ENCODE measurements around the gene BEX3.
A peak's percentile ranks its signal among the peaks of the same experiment; 100 is the strongest.
"Not testable (repeated sequence)": the region's sequence is repeated elsewhere in the genome, so short reads cannot be mapped to it uniquely, and the experiment has no call there.

The BEX3 gene

GRCh38 chrX:103376118-103376978 is at the start of gene BEX3:
TSS of gene BEX3 (plus strand) at chrX:103376538. CDS start at chrX:103377522, 984 bp downstream.
- DNase-seq (ENCODE audit: low read depth in 2 of 2, low spot score in 1 of 2), result peak in 1 of 2 donors; percentile 2

- DNase-seq (ENCODE audit: low read depth in 2 of 2, low spot score in 1 of 2), result no peak
These were observed 46.3 kb upstream of the BEX3 start, which contains the start of gene TCEAL7 for GRCh38 chrX:103329991-103330390. TSS of gene TCEAL7 (plus strand) at chrX:103330239. CDS start at chrX:103331404, 1,165 bp downstream.

GRCh38 chrX:103330681-103331288 is 45.6 kb upstream of the BEX3 start:
- no peak for DNase-seq (ENCODE audit: low read depth in 2 of 2, low spot score in 1 of 2)

- no peak for DNase-seq (ENCODE audit: low read depth in 2 of 2, low spot score in 1 of 2)
These were observed 37.7 kb upstream of the BEX3 start for GRCh38 chrX:103338663-103339062.

- DNase-seq (ENCODE audit: low read depth in 2 of 2, low spot score in 1 of 2), result peak in 1 of 2 donors; percentile 5
These were observed 33.2 kb upstream of the BEX3 start for GRCh38 chrX:103343105-103343504.

GRCh38 chrX:103344606-103345005 is 31.7 kb upstream of the BEX3 start:
- DNase-seq (ENCODE audit: low read depth in 2 of 2, low spot score in 1 of 2), result no peak

GRCh38 chrX:103347682-103348397 is 28.5 kb upstream of the BEX3 start:
- no peak for DNase-seq (ENCODE audit: low read depth in 2 of 2, low spot score in 1 of 2)

- DNase-seq (ENCODE audit: low read depth in 2 of 2, low spot score in 1 of 2), result no peak
These were observed 20.1 kb upstream of the BEX3 start, which contains the start of gene TCEAL9 for GRCh38 chrX:103356130-103356798. TSS of gene TCEAL9 (plus strand) at chrX:103356506. CDS start at chrX:103357685, 1,179 bp downstream.

- no peak for DNase-seq (ENCODE audit: low read depth in 2 of 2, low spot score in 1 of 2)
These were observed 19.5 kb upstream of the BEX3 start for GRCh38 chrX:103356858-103357257.

GRCh38 chrX:103357871-103358270 is 18.5 kb upstream of the BEX3 start:
- DNase-seq (ENCODE audit: low read depth in 2 of 2, low spot score in 1 of 2), result no peak

GRCh38 chrX:103359605-103360004 is 16.7 kb upstream of the BEX3 start:
- not testable (repeated sequence) for DNase-seq (ENCODE audit: low read depth in 2 of 2, low spot score in 1 of 2)

GRCh38 chrX:103360092-103360491 is 16.2 kb upstream of the BEX3 start:
- no peak for DNase-seq (ENCODE audit: low read depth in 2 of 2, low spot score in 1 of 2)

GRCh38 chrX:103360916-103361315 is 15.4 kb upstream of the BEX3 start:
- no peak for DNase-seq (ENCODE audit: low read depth in 2 of 2, low spot score in 1 of 2)

GRCh38 chrX:103361798-103362197 is 14.5 kb upstream of the BEX3 start:
- DNase-seq (ENCODE audit: low read depth in 2 of 2, low spot score in 1 of 2), result no peak

- DNase-seq (ENCODE audit: low read depth in 2 of 2, low spot score in 1 of 2), result no peak
These were observed 13.9 kb upstream of the BEX3 start for GRCh38 chrX:103362474-103362873.

GRCh38 chrX:103363046-103363445 is 13.3 kb upstream of the BEX3 start:
- DNase-seq (ENCODE audit: low read depth in 2 of 2, low spot score in 1 of 2), result no peak

- DNase-seq (ENCODE audit: low read depth in 2 of 2, low spot score in 1 of 2), result no peak
These were observed 8.8 kb upstream of the BEX3 start for GRCh38 chrX:103367502-103367901.

- no peak for DNase-seq (ENCODE audit: low read depth in 2 of 2, low spot score in 1 of 2)
These were observed 6.9 kb upstream of the BEX3 start for GRCh38 chrX:103369479-103369878.

GRCh38 chrX:103372886-103373285 is 3.5 kb upstream of the BEX3 start:
- DNase-seq (ENCODE audit: low read depth in 2 of 2, low spot score in 1 of 2), result no peak

- no peak for DNase-seq (ENCODE audit: low read depth in 2 of 2, low spot score in 1 of 2)
These were observed 2.8 kb upstream of the BEX3 start for GRCh38 chrX:103373581-103373980.

GRCh38 chrX:103376979-103377324 is 614 bp downstream of the BEX3 start:
- no peak for DNase-seq (ENCODE audit: low read depth in 2 of 2, low spot score in 1 of 2)

All from stimulated activated CD8-positive, alpha-beta memory T cell treated with anti-CD3 and anti-CD28 coated beads, Interleukin-4, amount 100 ng/mL, for 1 hour (primary cell).